H1 (cell line): Measurements from ENCODE around the gene TFAP2B. TPM values are rescaled to one million over a fixed set of nuclear protein-coding genes. Genes with fewer than 3 reads are reported as not detected.

Experiments
- CTCF ChIA-PET: fragments of 300-600 bp; sonication (Branson Sonifier 250); formaldehyde crosslinking; loops from one replicate; lab custom pipeline; 2021; ENCODE audit not compliant: partially characterized antibody; lab: Charles Lee
- POLR2A ChIA-PET: fragments of 300-600 bp; sonication (Branson Sonifier 250); formaldehyde crosslinking; loops from one replicate; lab custom pipeline; 2021; ENCODE audit warnings: inconsistent platforms; ENCODE audit not compliant: partially characterized antibody; lab: Charles Lee
- DNase-seq, 2 experiments: peaks; one replicate each; pipeline versions ENCODE4 v3.0.0 to v3.0.0-alpha.2; 2010 to 2022; ENCODE audit warnings: low spot score in 2 of 2, low read depth in 1 of 2, mixed read lengths in 1 of 2
- FAIRE-seq: peaks from 2 replicates; lab custom pipeline; 2011; peaks lifted over from hg19 to GRCh38; lab: Jason Lieb, UNC
- H2AFZ ChIP-seq: 2 replicates; pipeline ENCODE4 v1.8.1; 2012; ENCODE audit warnings: low read length, inconsistent platforms
- H2AK5ac ChIP-seq: 2 replicates; pipeline ENCODE4 v1.6.1; 2013; ENCODE audit warnings: low read depth, low read length
- H2BK120ac ChIP-seq: replicated peaks from 2 replicates; pipeline ENCODE3; 2013; ENCODE audit warnings: low read depth, low read length, inconsistent platforms
- H2BK12ac ChIP-seq: 2 replicates; pipeline ENCODE4 v1.6.1; 2013; ENCODE audit warnings: low read depth, low read length
- H2BK15ac ChIP-seq: 2 replicates; pipeline ENCODE4 v1.6.1; 2013; ENCODE audit warnings: low read length
- H2BK20ac ChIP-seq: 2 replicates; pipeline ENCODE4 v1.6.1; 2013; ENCODE audit warnings: low read length
- H2BK5ac ChIP-seq: 2 replicates; pipeline ENCODE4 v1.6.1; 2013; ENCODE audit warnings: low read depth, low read length
- H3K14ac ChIP-seq: 2 replicates; pipeline ENCODE4 v1.6.1; 2013; ENCODE audit warnings: inconsistent platforms; ENCODE audit not compliant: insufficient read length
- H3K18ac ChIP-seq: 2 replicates; pipeline ENCODE4 v1.6.1; 2013; ENCODE audit warnings: low read length; ENCODE audit errors: extremely low read depth
- H3K23ac ChIP-seq: 2 replicates; pipeline ENCODE4 v1.6.1; 2013; ENCODE audit warnings: inconsistent platforms; ENCODE audit not compliant: insufficient read length
- H3K23me2 ChIP-seq: 2 replicates; pipeline ENCODE4 v1.6.1; 2013; ENCODE audit warnings: low read depth, low read length
- H3K27ac ChIP-seq: 2 replicates; pipeline ENCODE4 v1.6.1; 2011; ENCODE audit warnings: low read depth, low read length, inconsistent platforms
- H3K27me3 ChIP-seq, 4 experiments: replicated peaks in 1 of 4; 1 replicate in 1 of 4; 2 replicates in 3 of 4; pipeline versions ENCODE4 v1.6.1 to v1.8.1; 2011 to 2013; ENCODE audit warnings: low read length in 3 of 4, mild to moderate bottlenecking in 3 of 4, inconsistent platforms in 2 of 4, mixed read lengths in 2 of 4, moderate library complexity in 1 of 4; ENCODE audit not compliant: control insufficient read depth in 3 of 4, insufficient read depth in 3 of 4; ENCODE audit errors: extremely low read depth in 1 of 4
- H3K36me3 ChIP-seq, 4 experiments: 2 replicates each; pipeline versions ENCODE4 v1.6.1 to v1.8.1; 2011 to 2013; ENCODE audit warnings: mild to moderate bottlenecking in 4 of 4, low read length in 3 of 4, moderate library complexity in 2 of 4, control low read depth in 1 of 4, inconsistent platforms in 1 of 4; ENCODE audit not compliant: insufficient read depth in 4 of 4, control insufficient read depth in 2 of 4
- H3K4ac ChIP-seq: replicated peaks from 2 replicates; pipeline ENCODE3; 2013; ENCODE audit warnings: low read length, low read depth, mixed read lengths, inconsistent platforms; ENCODE audit not compliant: insufficient read length
- H3K4me1 ChIP-seq, 4 experiments: replicated peaks in 1 of 4; 1 replicate in 1 of 4; 2 replicates in 3 of 4; pipeline versions ENCODE4 v1.6.1 to v1.8.1; 2011 to 2013; ENCODE audit warnings: low read length in 3 of 4, inconsistent platforms in 2 of 4, mixed read lengths in 1 of 4; ENCODE audit not compliant: insufficient read depth in 4 of 4, control insufficient read depth in 3 of 4
- H3K4me2 ChIP-seq, 2 experiments: 2 replicates each; pipeline versions ENCODE4 v1.6.1 to v1.8.1; 2011 to 2013; ENCODE audit warnings: low read depth in 2 of 2, low read length in 2 of 2, control low read depth in 1 of 2, inconsistent platforms in 1 of 2, mild to moderate bottlenecking in 1 of 2; ENCODE audit not compliant: insufficient read depth in 1 of 2
- H3K4me3 ChIP-seq, 4 experiments: fragments of 200-600, 300-600 bp in 1 of 4; sonication (generic), shearing (Covaris generic), sonication (Bioruptor Twin) in 1 of 4; 2 replicates each; pipeline versions ENCODE4 v1.5.1 to v1.8.1; 2011 to 2016; ENCODE audit warnings: low read length in 4 of 4, low read depth in 3 of 4, control low read depth in 2 of 4, inconsistent platforms in 2 of 4, mild to moderate bottlenecking in 2 of 4, mixed read lengths in 1 of 4, moderate library complexity in 1 of 4; ENCODE audit not compliant: insufficient read depth in 2 of 4; ENCODE audit errors: extremely low read depth in 1 of 4
- H3K56ac ChIP-seq: replicated peaks from 2 replicates; pipeline ENCODE3; 2013; ENCODE audit warnings: low read depth, mild to moderate bottlenecking, mixed read lengths, low read length, inconsistent platforms; ENCODE audit not compliant: insufficient read length
- H3K79me1 ChIP-seq: 2 replicates; pipeline ENCODE4 v1.6.1; 2013; ENCODE audit warnings: low read depth, low read length, control low read depth
- H3K79me2 ChIP-seq, 2 experiments: 2 replicates each; pipeline versions ENCODE4 v1.6.1 to v1.8.1; 2012 to 2013; ENCODE audit warnings: low read length in 2 of 2, mild to moderate bottlenecking in 2 of 2, inconsistent platforms in 1 of 2; ENCODE audit not compliant: insufficient read depth in 2 of 2, control insufficient read depth in 1 of 2
- H3K9ac ChIP-seq, 4 experiments: replicated peaks in 1 of 4; 1 replicate in 1 of 4; 2 replicates in 3 of 4; pipeline versions ENCODE4 v1.6.1 to v1.8.1; 2011 to 2013; ENCODE audit warnings: low read depth in 3 of 4, low read length in 3 of 4, control low read depth in 2 of 4, mild to moderate bottlenecking in 2 of 4, moderate library complexity in 2 of 4, inconsistent platforms in 1 of 4; ENCODE audit errors: extremely low read depth in 1 of 4
- H3K9me3 ChIP-seq, 2 experiments: 2 replicates each; pipeline versions ENCODE4 v1.6.1 to v1.8.1; 2012 to 2013; ENCODE audit warnings: mild to moderate bottlenecking in 2 of 2, moderate library complexity in 2 of 2, control low read depth in 1 of 2, inconsistent platforms in 1 of 2, low read depth in 1 of 2, low read length in 1 of 2, mixed read lengths in 1 of 2; ENCODE audit not compliant: insufficient read depth in 2 of 2
- H4K20me1 ChIP-seq, 2 experiments: replicated peaks in 1 of 2; 2 replicates each; pipeline versions ENCODE3 to v1.8.1; 2011 to 2013; ENCODE audit warnings: inconsistent platforms in 2 of 2, low read length in 2 of 2, mild to moderate bottlenecking in 1 of 2; ENCODE audit not compliant: insufficient read depth in 2 of 2, control insufficient read depth in 1 of 2
- H4K5ac ChIP-seq: 2 replicates; pipeline ENCODE4 v1.6.1; 2013; ENCODE audit warnings: low read length, low read depth, mixed read lengths, inconsistent platforms; ENCODE audit not compliant: insufficient read length
- H4K8ac ChIP-seq: 2 replicates; pipeline ENCODE4 v1.8.0; 2013; ENCODE audit warnings: mild to moderate bottlenecking, moderate library complexity, low read length, inconsistent platforms; ENCODE audit not compliant: insufficient read depth; ENCODE audit errors: extremely low read depth
- H4K91ac ChIP-seq: replicated peaks from 2 replicates; pipeline ENCODE3; 2013; ENCODE audit warnings: low read length, mixed read lengths, inconsistent platforms; ENCODE audit not compliant: insufficient read length
- ASH2L ChIP-seq: fragments of 200-600, 300-600 bp; sonication (generic); IDR thresholded peaks from one replicate; pipeline ENCODE4 v1.7.1; 2017; ENCODE audit warnings: low read length
- EZH2 ChIP-seq: fragments of 200-600 bp; sonication (generic); IDR thresholded peaks from 2 replicates; pipeline ENCODE4 v1.7.1; 2012; ENCODE audit warnings: low read depth, mild to moderate bottlenecking, moderate library complexity, low read length, inconsistent platforms; ENCODE audit not compliant: severe bottlenecking
- GTF2F1 ChIP-seq: IDR thresholded peaks from 2 replicates; pipeline ENCODE4 v1.6.1; 2012; ENCODE audit warnings: low read depth, low read length, improper control_type of control experiment, borderline replicate concordance
- MAX ChIP-seq: IDR thresholded peaks from 2 replicates; pipeline ENCODE4 v1.6.1; 2012; ENCODE audit warnings: inconsistent platforms
- NRF1 ChIP-seq: IDR thresholded peaks from 2 replicates; pipeline ENCODE4 v1.6.1; 2011; ENCODE audit warnings: mild to moderate bottlenecking, low read depth, low read length, improper control_type of control experiment
- POLR2A ChIP-seq, 2 experiments: IDR thresholded peaks; 1 replicate in 1 of 2; 2 replicates in 1 of 2; pipeline ENCODE4 v1.6.1; 2011; ENCODE audit warnings: low read depth in 2 of 2, low read length in 2 of 2, mild to moderate bottlenecking in 2 of 2; ENCODE audit errors: control extremely low read depth in 1 of 2
- POLR2AphosphoS5 ChIP-seq: IDR thresholded peaks from 2 replicates; pipeline ENCODE4 v1.6.1; 2011; ENCODE audit warnings: low read depth, low read length
- RFX5 ChIP-seq: IDR thresholded peaks from 2 replicates; pipeline ENCODE4 v1.6.1; 2011; ENCODE audit warnings: low read depth, low read length, improper control_type of control experiment, borderline replicate concordance
- TCF12 ChIP-seq: IDR thresholded peaks from 2 replicates; pipeline ENCODE4 v1.6.1; 2011; ENCODE audit warnings: low read depth, mild to moderate bottlenecking, low read length
- WGBS, 2 experiments: shearing (Covaris generic) in 1 of 2; methylation state at CpG; one replicate each; pipeline versions ENCODE4 v1.1.6 to v1.1.7; 2013 to 2015; ENCODE audit warnings: low lambda C conversion rate in 2 of 2, mixed read lengths in 2 of 2, inconsistent platforms in 1 of 2, low coverage in 1 of 2, missing lambda C conversion rate in 1 of 2; ENCODE audit not compliant: insufficient replicate concordance in 2 of 2, insufficient coverage in 1 of 2, insufficient read length in 1 of 2; ENCODE audit errors: extremely low coverage in 1 of 2, missing lambda C conversion rate in 1 of 2; 5-methylcytosine and 5-hydroxymethylcytosine counted together
- polyA plus RNA-seq, 7 experiments: library from polyadenylated mRNA; depleted of rRNA in 3 of 7; stranded (reverse) in 5 of 7; unstranded in 2 of 7; fragments of >200 nt in 5 of 7; fragments of 200-250 nt in 2 of 7; gene quantifications; 1 replicate in 5 of 7; 2 replicates in 1 of 7; 4 replicates in 1 of 7; pipeline versions ENCODE4 v1.2.1 to v1.2.3, GENCODE V29; 2011 to 2013; ENCODE audit warnings: missing spikeins in 2 of 7, mixed read lengths in 2 of 7
- total RNA-seq: library from RNA; stranded (reverse); fragmentation: NEBNext Ultra II Directional; extraction: Animal tissue kit (Norgen Biotek cat#: 25700); gene quantifications from 2 replicates; pipeline ENCODE4 v1.2.1, GENCODE V29; 2021
- TF ChIP-seq, protein P1 (sequence below): IDR thresholded peaks from 2 replicates; pipeline ENCODE4 v1.6.1; 2011; ENCODE audit warnings: low read length, improper control_type of control experiment

TFAP2B gene
- total and polyA plus RNA-seq, 2 of the 8 experiments (the other 6 are each of a cell fraction or from before 2014, with no cell fraction given): not detected

DNA sequence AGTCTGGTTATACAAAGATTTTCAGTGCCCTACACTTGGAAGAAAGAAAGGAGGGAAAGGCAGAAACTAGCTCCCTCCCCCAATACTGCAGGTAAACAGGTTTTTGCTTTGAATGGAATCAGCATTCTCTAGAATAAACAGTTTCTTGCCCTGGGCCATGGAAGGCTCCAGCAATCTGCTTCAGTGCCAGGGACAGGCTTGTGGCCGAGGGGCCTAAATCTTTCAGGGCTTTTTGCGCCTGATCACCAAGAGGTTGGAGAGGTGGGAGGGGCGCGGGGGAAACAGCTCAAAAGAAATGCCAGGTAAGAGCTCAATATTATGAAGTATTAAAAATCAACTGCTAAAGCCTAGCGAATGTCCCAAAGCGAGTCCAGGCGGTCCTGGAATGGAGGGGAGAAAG, 23.8 kb downstream of the TFAP2B start:
- no peak overlapping the region for H2AK5ac ChIP-seq
- H3K56ac ChIP-seq: no peak overlapping the region
- H3K9ac ChIP-seq: no peak overlapping the region
- H2BK5ac ChIP-seq: no peak overlapping the region; the same call in 1 of the 2 replicates
- H3K18ac ChIP-seq: no peak overlapping the region; the same call in 1 of the 2 replicates
- H2BK12ac ChIP-seq: no peak overlapping the region
- no peaks in the 10 kb centered on the region for H3K79me2 ChIP-seq
- ChIA-PET POLR2A (interaction anchor here (1.6 kb wide), 1 partner anchor 128 kb away, joined by 5 read pairs; no protein-coding TSS in a partner anchor), CTCF (interaction anchor here (0.7 to 2.0 kb wide), 9 partner anchors 9 to 1002 kb away, joined by 3 to 10 read pairs (median 5); no protein-coding TSS in a partner anchor)
- no peak overlapping the region for H3K14ac ChIP-seq
- no peak overlapping the region for H2BK15ac ChIP-seq
- FAIRE-seq (no peak), DNase-seq (peak in 1 of 2 experiments; percentile 63)
- no peak overlapping the region for H3K23ac ChIP-seq
- H3K4me3 ChIP-seq: peak overlapping the region; percentile 3 to 53 (median 26); a peak in 5 of 8 replicates
- H3K4me1 ChIP-seq: peaks cover 2 to 30% (median 17%) of the 10 kb centered on the region in 4 experiments
- H2BK20ac ChIP-seq: 0 out of 2 replicates have a peak overlapping the region, but pooled peaks have one; percentile 21
- no peak overlapping the region for H3K27ac ChIP-seq
- WGBS, 2 experiments: 5% methylated on average over 7 of the region's 7 CpGs; no CpG with 5 or more reads in 1 of the 2 experiments
- H3K79me1 ChIP-seq: no peaks in the 10 kb centered on the region
- H4K91ac ChIP-seq: no peak overlapping the region
- peak overlapping the region; percentile 71 to 75 for H3K4me2 ChIP-seq
- no peak overlapping the region for H2AFZ ChIP-seq
- H4K8ac ChIP-seq: no peak overlapping the region
- H3K27me3 ChIP-seq: peaks cover 74 to 100% (median 92%) of the 10 kb centered on the region in 4 experiments
- TF ChIP-seq TCF12 (no peak), NRF1 (no peak), ASH2L (peak; percentile 36), MAX (no peak), POLR2AphosphoS5 (no peak), GTF2F1 (no peak), RFX5 (no peak), EZH2 (peak; percentile 42), POLR2A (IDR thresholded peaks at IDR 0.05; ENCODE audit: control extremely low read depth in 1 of 2, low read depth in 2 of 2, low read length in 2 of 2) (no peak)
- TF ChIP-seq, protein P1, sequence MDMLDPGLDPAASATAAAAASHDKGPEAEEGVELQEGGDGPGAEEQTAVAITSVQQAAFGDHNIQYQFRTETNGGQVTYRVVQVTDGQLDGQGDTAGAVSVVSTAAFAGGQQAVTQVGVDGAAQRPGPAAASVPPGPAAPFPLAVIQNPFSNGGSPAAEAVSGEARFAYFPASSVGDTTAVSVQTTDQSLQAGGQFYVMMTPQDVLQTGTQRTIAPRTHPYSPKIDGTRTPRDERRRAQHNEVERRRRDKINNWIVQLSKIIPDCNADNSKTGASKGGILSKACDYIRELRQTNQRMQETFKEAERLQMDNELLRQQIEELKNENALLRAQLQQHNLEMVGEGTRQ: no peak
- no peaks in the 10 kb centered on the region for H3K9me3 ChIP-seq
- H3K36me3 ChIP-seq: no peaks in the 10 kb centered on the region
- H3K4ac ChIP-seq: no peak overlapping the region
- H4K5ac ChIP-seq: no peak overlapping the region
- H3K23me2 ChIP-seq: peaks cover 6% of the 10 kb centered on the region; the same call in 1 of the 2 replicates
- H2BK120ac ChIP-seq: no peak overlapping the region
- H4K20me1 ChIP-seq: peaks cover 3 to 20% of the 10 kb centered on the region in 2 experiments
